Activated CD8-positive, alpha-beta memory T cell treated with anti-CD3 and anti-CD28 coated beads for 1 hour (primary cell): ENCODE results near the gene UXT.
"Not testable (repeated sequence)": the region's sequence is repeated elsewhere in the genome, so short reads cannot be mapped to it uniquely, and the experiment has no call there.

Experiments
- DNase-seq, 2 donors: peaks; one replicate each; pipeline ENCODE4 v3.0.0-alpha.2; 2020; ENCODE audit warnings: low read depth in 1 of 2; ENCODE audit errors: extremely low read depth in 1 of 2

UXT gene, protein sequence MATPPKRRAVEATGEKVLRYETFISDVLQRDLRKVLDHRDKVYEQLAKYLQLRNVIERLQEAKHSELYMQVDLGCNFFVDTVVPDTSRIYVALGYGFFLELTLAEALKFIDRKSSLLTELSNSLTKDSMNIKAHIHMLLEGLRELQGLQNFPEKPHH

DNA sequence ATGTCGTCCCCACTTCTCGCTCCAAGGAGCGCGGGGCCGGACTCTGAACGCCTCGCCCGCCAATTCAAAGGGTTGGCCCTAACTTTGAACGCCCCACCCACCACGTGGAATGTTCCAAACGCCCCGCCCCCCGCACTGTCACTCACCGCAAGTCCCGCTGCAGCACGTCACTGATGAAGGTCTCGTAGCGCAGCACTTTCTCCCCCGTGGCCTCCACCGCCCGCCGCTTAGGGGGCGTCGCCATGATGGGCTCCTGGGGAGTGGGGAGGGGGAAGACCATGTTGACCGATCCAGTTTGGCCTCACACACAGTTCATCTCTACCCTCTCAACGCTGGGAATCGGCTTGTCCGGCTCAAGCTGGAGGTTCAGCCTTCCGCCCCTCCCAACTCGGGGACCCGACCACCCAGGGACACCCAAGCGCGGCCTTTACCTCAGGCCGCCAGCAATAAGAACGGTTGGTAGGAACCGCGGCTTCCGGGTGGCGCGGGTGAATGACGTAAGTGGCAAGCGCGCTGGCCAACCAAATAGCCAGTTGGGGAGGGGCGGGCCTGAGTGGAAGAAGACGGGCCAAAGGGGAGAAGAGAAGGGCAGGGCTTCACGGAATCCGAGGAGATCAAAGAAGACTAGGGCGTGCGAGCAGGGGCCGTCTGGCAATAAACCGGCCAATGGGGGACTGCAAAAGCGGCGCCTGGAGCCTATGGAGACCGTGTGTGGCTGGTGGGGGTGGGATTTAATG is at the start of gene UXT:
TSS of gene UXT (minus strand) at position 497 of the 737 bp plus-strand sequence. CDS start at position 244, 253 bp downstream.
- peak; percentile 81 to 84 for DNase-seq

- DNase-seq = no peak
These were observed 48.2 kb upstream of the UXT start for GRCh38 chrX:47707031-47707780.

DNA sequence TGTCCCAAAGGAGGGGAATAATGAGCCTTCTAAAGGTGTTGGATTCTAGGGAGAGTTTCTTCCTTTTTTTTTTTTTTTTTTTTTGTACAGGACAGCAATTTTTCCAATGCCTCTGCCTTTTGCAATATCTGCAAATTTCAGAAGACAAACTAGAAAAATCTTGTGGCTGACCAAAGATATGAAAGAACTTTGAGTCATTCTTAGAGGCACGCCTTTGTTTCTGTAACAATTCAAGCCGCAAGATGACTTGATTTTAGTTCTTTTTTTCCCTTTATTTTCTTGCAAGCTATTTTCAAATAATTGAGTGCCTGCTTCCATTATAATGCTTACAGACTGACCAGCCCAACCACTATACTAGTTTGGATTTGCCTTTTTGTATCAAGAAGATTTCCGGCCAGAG is 47.6 kb upstream of the UXT start:
- no peak for DNase-seq

- no peak for DNase-seq
These were observed 45.8 kb upstream of the UXT start for GRCh38 chrX:47704736-47705135.

- DNase-seq = no peak
These were observed 38.2 kb upstream of the UXT start for GRCh38 chrX:47697181-47697580.

GRCh38 chrX:47690175-47690574 is 31.2 kb upstream of the UXT start:
- no peak for DNase-seq

DNA sequence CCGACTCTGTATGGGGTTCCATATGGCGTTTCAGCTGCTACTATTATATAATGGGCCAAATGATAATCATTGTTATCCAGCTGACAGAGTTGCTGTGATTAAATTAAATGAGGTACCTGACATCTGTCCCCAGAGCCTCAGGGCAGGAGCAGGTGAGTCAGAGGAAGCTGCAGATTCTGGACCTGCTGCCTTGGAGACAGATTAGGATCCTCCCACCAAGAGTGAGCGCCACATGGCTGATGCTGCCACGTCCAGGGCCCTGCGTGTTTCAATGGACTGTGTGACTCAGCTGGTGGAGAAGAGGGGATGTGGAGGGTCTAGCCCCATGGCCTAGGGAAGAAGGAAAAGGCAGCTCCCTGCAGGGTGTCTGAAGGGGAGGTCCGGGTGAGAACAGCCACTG is 28.3 kb upstream of the UXT start:
- no peak for DNase-seq

DNA sequence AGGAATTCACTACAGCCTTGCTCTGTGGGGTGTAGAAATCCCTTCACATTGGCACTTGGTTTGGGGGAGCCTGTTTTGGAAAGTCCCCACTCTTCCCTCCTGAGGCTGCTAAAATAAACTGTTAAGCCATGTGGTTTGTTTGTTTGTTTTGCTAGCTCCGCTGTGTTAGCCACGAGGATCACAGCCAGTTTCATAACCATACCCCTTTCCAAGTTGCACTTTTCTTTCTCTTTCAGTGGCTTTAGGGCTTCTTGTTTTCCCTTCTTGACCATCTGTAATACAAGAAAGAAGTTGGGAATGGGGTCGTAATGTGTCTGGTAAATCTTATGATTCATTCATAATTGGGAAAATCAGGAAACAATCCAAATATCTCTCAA is 24.8 kb upstream of the UXT start:
- no peak for DNase-seq

- DNase-seq = no peak
These were observed 24.3 kb upstream of the UXT start for GRCh38 chrX:47683184-47683828.

- not testable (repeated sequence) for DNase-seq
These were observed 17.2 kb upstream of the UXT start for GRCh38 chrX:47675959-47676859.

DNA sequence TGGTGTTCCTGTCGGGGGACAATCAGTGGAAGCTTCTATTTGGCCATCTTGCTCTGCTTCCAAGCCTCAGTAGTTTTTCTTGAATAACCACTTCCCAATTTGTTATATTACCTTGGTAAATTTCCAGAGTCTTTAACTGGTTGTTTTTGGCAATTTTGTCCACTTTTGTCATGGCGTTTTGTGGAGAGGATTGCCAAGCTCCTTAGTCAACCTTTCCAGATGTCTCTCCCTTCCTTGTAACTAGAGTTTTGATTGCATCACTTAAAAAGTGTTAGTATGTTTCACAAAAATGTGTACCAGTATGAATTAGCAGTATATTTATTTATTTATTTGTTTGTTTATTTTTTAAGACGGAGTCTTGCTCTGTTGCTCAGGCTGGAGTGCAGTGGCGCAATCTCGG is 15.8 kb upstream of the UXT start:
- DNase-seq = no peak

GRCh38 chrX:47665797-47666196 is 6.8 kb upstream of the UXT start:
- DNase-seq = not testable (repeated sequence)

GRCh38 chrX:47664737-47665136 is 5.8 kb upstream of the UXT start:
- DNase-seq = no peak

DNA sequence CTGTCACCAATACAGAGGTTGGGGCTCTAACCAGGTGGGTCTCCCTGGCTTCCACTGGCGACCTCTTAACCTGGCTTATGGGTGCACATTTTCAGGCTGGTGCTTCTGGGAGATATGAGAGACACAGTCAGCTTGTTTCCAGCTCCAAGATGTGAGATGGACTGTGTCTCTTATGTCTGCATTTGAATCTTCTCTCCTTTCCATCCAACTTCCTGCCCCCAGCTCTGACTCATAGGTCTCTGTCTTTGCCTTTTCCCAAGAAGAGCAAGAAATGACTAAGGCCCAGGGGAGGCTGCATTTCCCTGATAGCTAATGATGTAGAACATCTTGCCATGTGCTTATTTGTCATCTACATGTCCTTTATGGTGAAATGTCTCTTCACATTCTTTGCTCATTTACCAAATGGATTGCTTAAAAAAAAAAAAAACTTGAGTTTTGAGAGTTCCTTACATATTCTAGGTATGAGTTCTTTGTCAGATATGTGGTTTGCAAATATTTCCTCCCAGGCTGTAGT is 3.2 kb upstream of the UXT start:
- no peak for DNase-seq

DNA sequence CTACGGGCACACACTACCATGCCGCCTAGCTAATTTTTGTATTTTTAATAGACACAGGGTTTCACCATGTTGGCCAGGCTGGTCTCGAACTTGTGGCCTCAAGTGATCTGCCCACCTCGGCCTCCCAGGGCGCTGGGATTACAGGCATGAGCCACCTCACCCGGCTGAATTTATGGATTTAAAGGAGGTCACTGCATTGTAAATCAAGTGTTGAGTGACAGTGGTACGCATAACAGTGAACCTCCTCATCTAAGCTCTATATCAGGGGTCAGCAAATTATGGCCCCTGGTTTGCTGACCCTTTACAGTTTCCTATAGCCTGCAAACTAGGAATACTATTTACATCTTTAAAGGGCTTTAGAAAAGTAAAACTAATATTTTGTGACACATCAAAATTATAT is 2.6 kb upstream of the UXT start:
- DNase-seq = no peak

DNA sequence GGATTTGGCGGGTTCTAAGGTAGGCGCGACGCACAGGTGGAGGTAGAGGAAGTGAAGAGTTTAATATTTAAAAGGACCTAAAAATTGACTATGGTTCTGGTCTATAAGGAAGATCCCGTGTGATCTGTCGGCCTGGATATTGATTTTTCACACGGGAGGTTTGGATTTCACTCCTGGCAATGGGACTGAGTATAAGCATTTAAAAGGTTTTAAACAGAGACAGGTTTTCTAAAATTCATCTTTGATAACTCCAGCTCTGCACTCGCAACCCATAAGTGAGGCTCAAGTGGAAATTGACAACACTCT is 394 bp upstream of the UXT start:
- no peak for DNase-seq

GRCh38 chrX:47658301-47658683 is 688 bp downstream of the UXT start:
- no peak for DNase-seq

- DNase-seq = no peak
These were observed 7.7 kb downstream of the UXT start for GRCh38 chrX:47651043-47651905.

GRCh38 chrX:47650164-47651042 is 8.6 kb downstream of the UXT start, which contains the start of gene ELK1:
ELK1 (minus strand) TSS chrX:47650563; CDS start chrX:47641441, 9,122 bp downstream.
- peak; percentile 71 to 76 for DNase-seq
